Measurements from ENCODE around the gene KPNA3. TPM values are rescaled to one million over a fixed set of nuclear protein-coding genes. Genes with fewer than 3 reads are reported as not detected.

KPNA3 gene
- total and polyA plus RNA-seq, 9 donors = 9.1 to 30.9 (median 19.6) TPM

DNA sequence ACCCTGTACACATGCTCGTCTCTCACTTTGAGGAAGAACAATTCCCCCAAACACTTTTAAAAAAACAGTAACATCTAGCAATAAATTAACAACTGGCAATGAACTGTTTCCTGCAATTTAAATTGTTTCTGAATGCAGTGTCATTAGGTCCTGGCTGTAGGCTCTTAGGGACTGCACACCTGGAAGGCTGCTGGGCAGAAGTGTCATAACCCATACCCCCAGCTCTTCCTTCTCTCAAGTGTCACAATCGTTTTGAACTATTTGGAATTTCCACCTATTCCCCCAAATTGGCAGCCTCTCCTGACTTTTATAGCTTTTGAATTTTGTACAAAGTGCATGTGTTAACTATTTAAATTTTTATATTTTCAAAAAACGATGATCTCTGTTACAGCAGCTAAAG is 38.2 kb upstream of the KPNA3 start:
- 14 to 16% (median 14%) methylated on average over 3 of the region's 3 CpGs for WGBS, 3 donors
- H3K27me3 ChIP-seq = no peaks in the 10 kb centered on the region
- peaks cover 0 to 6% of the 10 kb centered on the region in 2 donors for H3K9me3 ChIP-seq
- H3K4me3 ChIP-seq = no peak overlapping the region
- H3K27ac ChIP-seq = no peak overlapping the region
- DNase-seq = no peak
- H3K4me1 ChIP-seq (ENCODE audit: insufficient read depth) = peaks cover 1% of the 10 kb centered on the region
- H3K36me3 ChIP-seq = no peaks in the 10 kb centered on the region
- no peak for TF ChIP-seq POLR2A (IDR thresholded peaks at IDR 0.05)
- no peak for TF ChIP-seq EP300 (IDR thresholded peaks at IDR 0.05)
- TF ChIP-seq CTCF (IDR thresholded peaks at IDR 0.05) = no peak
- intact Hi-C loops (cut with DNase I) = no loop called here

- no peak for DNase-seq
- Histone ChIP-seq H3K27ac (no peak overlapping the region), H3K4me3 (no peak overlapping the region), H3K4me1 (ENCODE audit: insufficient read depth) (peaks cover 1% of the 10 kb centered on the region), H3K9me3 (peaks cover 0 to 6% of the 10 kb centered on the region in 2 donors), H3K36me3 (no peaks in the 10 kb centered on the region), H3K27me3 (no peaks in the 10 kb centered on the region)
- intact Hi-C loops (cut with DNase I) = no loop called here
- TF ChIP-seq EP300 (IDR thresholded peaks at IDR 0.05) = no peak
- no peak for TF ChIP-seq CTCF (IDR thresholded peaks at IDR 0.05)
- no peak for TF ChIP-seq POLR2A (IDR thresholded peaks at IDR 0.05)
- 95 to 99% (median 96%) methylated on average over 2 of the region's 2 CpGs for WGBS, 3 donors
Observed at GRCh38 chr13:49829715-49830114, 37.2 kb upstream of the KPNA3 start.

DNA sequence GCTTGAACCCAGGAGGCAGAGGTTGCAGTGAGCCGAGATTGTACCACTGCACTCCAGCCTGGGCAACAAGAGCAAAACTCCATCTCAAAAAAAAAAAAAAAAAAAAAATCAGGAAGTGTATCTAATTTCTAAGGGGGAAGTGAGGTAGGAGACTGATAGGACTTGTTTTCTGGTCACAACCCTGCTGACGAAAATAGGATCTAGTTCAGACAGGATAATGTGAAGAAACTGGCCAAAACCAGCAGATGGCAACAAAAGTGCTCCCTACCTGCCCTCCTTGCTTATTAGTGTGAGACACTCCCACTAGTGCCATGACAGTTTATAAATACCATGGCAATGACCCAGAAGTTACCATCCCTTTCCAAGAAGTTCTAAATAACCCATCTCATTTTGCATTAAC is 36.0 kb upstream of the KPNA3 start:
- Histone ChIP-seq H3K36me3 (no peaks in the 10 kb centered on the region), H3K27me3 (no peaks in the 10 kb centered on the region), H3K9me3 (peaks cover 0 to 6% of the 10 kb centered on the region in 2 donors), H3K4me3 (no peak overlapping the region), H3K27ac (no peak overlapping the region), H3K4me1 (ENCODE audit: insufficient read depth) (peaks cover 1% of the 10 kb centered on the region)
- no peak for DNase-seq
- 86 to 89% (median 86%) methylated on average over 2 of the region's 2 CpGs for WGBS, 3 donors
- intact Hi-C loops (cut with DNase I) = no loop called here
- TF ChIP-seq POLR2A (IDR thresholded peaks at IDR 0.05) (no peak), EP300 (IDR thresholded peaks at IDR 0.05) (no peak), CTCF (IDR thresholded peaks at IDR 0.05) (no peak)

DNA sequence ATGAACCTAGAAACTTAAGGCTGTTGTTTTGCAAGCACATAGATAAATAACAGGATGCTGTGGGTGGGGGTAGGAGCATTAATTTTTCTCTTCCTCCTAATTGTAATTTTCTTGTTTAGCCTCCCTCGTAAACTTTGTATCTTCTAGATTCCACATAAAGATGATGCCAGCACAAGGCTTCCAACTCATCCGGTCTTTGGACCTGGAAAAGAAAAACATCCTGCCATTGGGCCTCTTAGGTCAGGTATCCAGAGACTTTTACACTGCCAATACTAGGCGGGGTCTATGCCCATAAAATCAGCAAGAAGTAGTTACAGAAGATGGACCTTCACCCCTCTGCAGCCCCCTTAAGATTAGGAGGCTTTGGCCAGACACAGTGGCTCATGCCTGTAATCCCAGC is 35.4 kb upstream of the KPNA3 start:
- Histone ChIP-seq H3K36me3 (no peaks in the 10 kb centered on the region), H3K4me3 (no peak overlapping the region), H3K27ac (no peak overlapping the region), H3K27me3 (no peaks in the 10 kb centered on the region), H3K9me3 (peaks cover 0 to 6% of the 10 kb centered on the region in 2 donors), H3K4me1 (ENCODE audit: insufficient read depth) (peaks cover 1% of the 10 kb centered on the region)
- TF ChIP-seq EP300 (IDR thresholded peaks at IDR 0.05) (no peak), CTCF (IDR thresholded peaks at IDR 0.05) (no peak), POLR2A (IDR thresholded peaks at IDR 0.05) (no peak)
- no peak for DNase-seq
- 40 to 45% (median 42%) methylated on average over 3 of the region's 3 CpGs for WGBS, 3 donors
- intact Hi-C loops (cut with DNase I) = no loop called here

Data from ovary (tissue), 9 donors.